Fibroblast of the aortic adventitia (primary cell): ENCODE data around the gene TMEM132D. TPM values are rescaled to one million over a fixed set of nuclear protein-coding genes. Genes with fewer than 3 reads are reported as not detected.

Source experiments
- DNase-seq: peaks from one replicate; pipeline ENCODE4 v3.0.0-alpha.2; 2010; ENCODE audit warnings: low read depth
- H3K4me3 ChIP-seq: 2 replicates; pipeline ENCODE4 v1.5.1; 2011; ENCODE audit warnings: low read depth, mild to moderate bottlenecking, control low read depth, low read length, moderate library complexity
- total RNA-seq: library from RNA; depleted of rRNA; stranded (reverse); fragments of >200 nt; gene quantifications from 2 replicates; pipeline ENCODE4 v1.2.3, GENCODE V29; 2012; ENCODE audit warnings: low replicate concordance
- TF ChIP-seq, protein P1 (sequence below): IDR thresholded peaks from 2 replicates; pipeline ENCODE4 v1.5.1; 2011; ENCODE audit warnings: mild to moderate bottlenecking, low read length, control low read depth, inconsistent platforms; ENCODE audit not compliant: insufficient read depth

Gene TMEM132D
- total RNA-seq, 1 donor = not detected

DNA sequence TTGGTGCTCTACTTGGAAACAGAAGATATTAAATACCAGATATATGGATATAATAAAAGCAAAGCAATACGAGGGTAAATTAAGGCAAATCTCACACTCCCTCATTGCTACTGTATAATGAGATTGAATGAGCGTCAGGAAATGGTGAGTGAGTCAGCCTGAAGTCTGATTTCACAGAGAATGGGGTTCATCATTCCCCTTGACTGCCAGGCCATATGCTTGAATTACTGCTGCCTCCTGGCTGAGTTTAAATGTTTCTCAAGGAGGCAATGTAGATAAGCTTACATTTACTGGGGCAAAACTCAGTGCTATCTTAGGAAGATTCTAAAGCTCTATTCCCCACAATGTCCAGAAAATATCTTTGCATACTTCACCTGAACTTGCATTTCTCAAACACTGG lies 380.2 kb downstream of the TMEM132D start:
- TF ChIP-seq, protein P1, sequence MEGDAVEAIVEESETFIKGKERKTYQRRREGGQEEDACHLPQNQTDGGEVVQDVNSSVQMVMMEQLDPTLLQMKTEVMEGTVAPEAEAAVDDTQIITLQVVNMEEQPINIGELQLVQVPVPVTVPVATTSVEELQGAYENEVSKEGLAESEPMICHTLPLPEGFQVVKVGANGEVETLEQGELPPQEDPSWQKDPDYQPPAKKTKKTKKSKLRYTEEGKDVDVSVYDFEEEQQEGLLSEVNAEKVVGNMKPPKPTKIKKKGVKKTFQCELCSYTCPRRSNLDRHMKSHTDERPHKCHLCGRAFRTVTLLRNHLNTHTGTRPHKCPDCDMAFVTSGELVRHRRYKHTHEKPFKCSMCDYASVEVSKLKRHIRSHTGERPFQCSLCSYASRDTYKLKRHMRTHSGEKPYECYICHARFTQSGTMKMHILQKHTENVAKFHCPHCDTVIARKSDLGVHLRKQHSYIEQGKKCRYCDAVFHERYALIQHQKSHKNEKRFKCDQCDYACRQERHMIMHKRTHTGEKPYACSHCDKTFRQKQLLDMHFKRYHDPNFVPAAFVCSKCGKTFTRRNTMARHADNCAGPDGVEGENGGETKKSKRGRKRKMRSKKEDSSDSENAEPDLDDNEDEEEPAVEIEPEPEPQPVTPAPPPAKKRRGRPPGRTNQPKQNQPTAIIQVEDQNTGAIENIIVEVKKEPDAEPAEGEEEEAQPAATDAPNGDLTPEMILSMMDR = no peak
- no peak for DNase-seq
- H3K4me3 ChIP-seq = no peak overlapping the region

DNA sequence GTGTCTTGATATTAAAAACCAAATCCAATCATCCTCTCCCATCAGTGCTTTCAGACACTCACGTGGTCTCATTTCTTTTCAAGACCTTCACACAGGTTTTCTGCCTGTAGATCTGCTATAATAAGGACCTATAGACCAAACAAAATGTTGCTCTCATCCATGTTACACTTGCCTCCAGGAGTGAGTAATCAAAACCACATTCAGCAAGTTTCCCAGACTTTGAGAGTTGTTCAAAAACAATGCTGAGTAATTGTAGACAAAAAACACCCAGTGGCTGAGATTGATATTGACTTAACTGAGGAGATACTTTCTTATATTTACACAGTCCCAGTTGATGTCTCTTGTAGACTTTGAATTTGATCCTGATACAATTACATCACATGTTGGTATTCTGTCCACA lies 383.1 kb downstream of the TMEM132D start:
- H3K4me3 ChIP-seq = no peak overlapping the region
- DNase-seq = no peak
- TF ChIP-seq, protein P1 = no peak

DNA sequence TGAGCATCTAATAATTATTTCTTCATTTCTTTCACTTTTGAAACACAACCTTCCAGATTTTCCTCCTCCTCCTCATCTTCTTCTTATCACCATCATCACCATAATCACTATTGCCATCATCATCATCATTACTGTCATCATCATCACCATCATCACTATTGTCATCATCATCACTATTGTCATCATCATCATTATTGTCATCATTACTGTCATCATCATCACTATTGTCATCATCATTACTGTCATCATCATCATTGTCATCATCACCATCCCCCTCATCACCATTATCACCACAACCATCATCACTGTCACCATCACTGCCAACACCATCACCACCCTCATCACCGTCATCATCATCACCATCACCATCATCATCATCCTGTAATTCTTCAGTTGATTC lies 400.0 kb downstream of the TMEM132D start:
- TF ChIP-seq, protein P1 = no peak
- H3K4me3 ChIP-seq = no peak overlapping the region
- DNase-seq = no peak

DNA sequence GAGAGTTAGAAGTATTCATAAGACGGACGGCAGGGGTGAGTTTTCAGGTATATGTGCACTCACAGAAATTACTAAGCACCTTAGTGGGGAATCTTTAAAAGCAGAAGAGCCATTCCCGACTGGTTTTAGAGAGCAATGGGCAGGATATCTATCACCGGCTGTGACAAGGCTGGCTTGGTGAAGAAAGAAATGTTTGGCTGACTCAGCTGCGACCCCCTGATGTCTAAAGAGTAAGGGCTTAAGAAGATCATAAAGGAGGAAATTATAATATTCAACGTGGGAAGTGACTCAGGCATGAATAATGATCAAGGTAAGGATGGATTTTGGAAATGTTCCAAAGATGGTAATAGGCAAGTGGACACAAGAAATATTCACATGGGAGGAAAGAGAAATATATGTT lies 407.6 kb downstream of the TMEM132D start:
- no peak for DNase-seq
- TF ChIP-seq, protein P1 = no peak
- no peak overlapping the region for H3K4me3 ChIP-seq

DNA sequence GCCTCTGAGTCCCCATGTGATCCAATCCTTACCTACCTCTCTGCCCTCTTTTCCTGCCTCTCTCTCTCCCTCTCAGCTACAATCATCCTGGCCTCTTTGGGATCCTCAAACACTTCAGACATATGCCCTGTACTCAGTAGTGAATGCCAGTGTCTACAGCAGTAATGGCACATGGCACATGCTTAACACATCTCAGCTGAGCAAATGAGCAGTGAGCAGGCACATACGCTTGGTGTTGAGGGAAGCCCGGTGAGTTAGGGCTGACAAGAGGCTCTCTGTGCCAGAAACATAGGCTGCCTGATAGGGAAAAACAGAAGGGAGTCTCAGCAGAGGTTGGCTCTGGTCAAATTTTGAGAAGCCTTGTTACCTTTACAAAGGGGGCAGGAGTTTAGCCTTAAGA lies 409.1 kb downstream of the TMEM132D start:
- H3K4me3 ChIP-seq = no peak overlapping the region
- DNase-seq = no peak
- TF ChIP-seq, protein P1 = no peak

DNA sequence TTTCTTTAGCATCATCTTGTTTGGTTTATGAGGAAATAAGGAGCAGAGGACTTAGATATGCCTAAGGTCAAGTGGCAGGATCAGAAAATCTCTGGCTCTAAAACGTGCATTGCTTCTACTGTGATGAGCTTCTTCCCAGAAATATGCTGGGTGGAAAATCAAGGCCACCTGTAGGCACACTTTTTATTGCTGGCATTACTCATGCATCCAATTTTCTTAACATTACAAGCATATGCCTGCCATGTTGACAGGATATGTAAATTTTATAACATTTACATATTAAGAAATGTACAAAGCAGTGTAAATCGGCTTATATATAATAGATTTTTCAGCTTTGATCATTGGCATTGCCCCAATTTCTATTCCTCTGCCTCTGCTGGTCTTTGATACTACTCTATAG lies 409.6 kb downstream of the TMEM132D start:
- TF ChIP-seq, protein P1 = no peak
- no peak for DNase-seq
- no peak overlapping the region for H3K4me3 ChIP-seq

DNA sequence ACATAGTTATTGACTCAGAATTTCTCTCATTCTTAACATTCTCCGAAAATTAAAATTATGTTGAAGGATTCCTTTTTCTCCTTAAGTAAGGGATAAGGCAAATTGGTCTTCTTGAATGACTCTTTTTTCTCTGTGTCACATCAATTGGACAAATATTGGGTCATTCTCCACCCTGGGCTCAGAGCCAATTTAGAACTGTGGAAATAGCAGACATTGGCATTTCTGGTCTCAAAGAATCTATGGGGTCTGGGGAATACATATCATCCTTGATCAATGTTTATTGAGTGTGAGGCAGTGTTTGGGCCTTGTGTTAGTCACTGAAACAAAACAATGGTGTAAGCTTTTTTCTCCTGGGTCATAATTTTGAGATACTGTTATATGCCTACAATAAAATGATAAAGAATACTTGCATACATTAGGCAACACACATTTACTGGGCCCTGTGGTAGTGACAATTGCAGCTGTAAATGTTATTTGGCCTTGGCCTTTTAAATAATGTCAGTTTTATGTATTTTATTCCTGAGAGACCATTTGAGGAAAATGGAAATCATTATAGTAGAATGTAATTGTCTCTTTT lies 414.6 kb downstream of the TMEM132D start:
- TF ChIP-seq, protein P1 = no peak
- H3K4me3 ChIP-seq = no peak overlapping the region
- no peak for DNase-seq
